Measurements from ENCODE around the gene SPG21.

DNA sequence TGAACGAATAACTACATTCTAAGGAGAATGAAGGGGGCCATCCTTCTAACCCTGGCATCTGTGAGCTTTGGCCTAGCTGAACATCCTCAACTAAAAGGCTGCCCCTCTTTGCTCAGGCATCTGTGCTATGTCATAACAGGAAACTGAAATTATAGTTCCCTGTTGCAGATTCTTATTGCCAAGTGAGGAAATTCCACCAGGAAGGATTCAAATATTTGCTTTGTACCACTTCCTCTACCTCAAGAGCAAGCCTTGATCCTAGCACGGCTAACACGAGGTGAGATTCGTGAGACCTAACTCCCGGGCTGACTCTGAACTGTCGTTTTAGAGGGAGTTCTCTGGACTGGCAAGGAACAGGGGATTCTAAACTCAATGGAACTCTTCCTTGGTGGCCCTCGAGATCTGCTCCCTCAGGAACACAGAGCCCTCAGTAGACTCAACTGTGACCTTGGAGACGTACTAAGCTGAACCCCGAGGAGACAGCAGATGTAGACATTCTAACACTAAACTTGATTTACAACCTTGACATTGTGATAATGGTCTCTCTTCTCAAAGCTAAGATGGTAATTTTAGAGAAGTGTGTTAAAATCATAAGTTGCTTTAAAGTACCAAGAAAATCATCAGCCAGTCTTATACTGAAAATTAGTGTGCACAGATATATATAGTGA, 4.2 kb downstream of the SPG21 start:
- TF ChIP-seq SMC3 (IDR thresholded peaks at IDR 0.05; ENCODE audit: low read depth, low read length) (no peak), CEBPB (IDR thresholded peaks at IDR 0.05; ENCODE audit: low read depth, low read length) (no peak), CTCF (conservative IDR thresholded peaks at IDR 0.05; ENCODE audit: low read depth, low read length) (no peak), POLR2A (IDR thresholded peaks at IDR 0.05; ENCODE audit: low read depth, low read length) (no peak), MXI1 (IDR thresholded peaks at IDR 0.05; ENCODE audit: borderline replicate concordance, low read depth, low read length) (no peak), RAD21 (IDR thresholded peaks at IDR 0.05; ENCODE audit: low read length) (no peak), RFX5 (IDR thresholded peaks at IDR 0.05; ENCODE audit: low read depth, low read length) (no peak)
